Astrocyte (in vitro differentiated cells and primary cell): Measurements from ENCODE around the gene ACTRT2.

Experiments used
- CTCF ChIP-seq: IDR thresholded peaks from 2 replicates; pipeline ENCODE4 v1.5.1; 2011; ENCODE audit warnings: low read depth, mild to moderate bottlenecking, inconsistent platforms, low read length, moderate library complexity; ENCODE audit not compliant: insufficient read depth
- EZH2 ChIP-seq: IDR thresholded peaks from 2 replicates; pipeline ENCODE4 v1.6.1; 2012; ENCODE audit warnings: mild to moderate bottlenecking, low read length, inconsistent platforms; ENCODE audit not compliant: insufficient read depth

- TF ChIP-seq CTCF (no peak), EZH2 (no peak)
Measured at GRCh38 chr1:2999138-2999537, 22.1 kb upstream of the ACTRT2 start.
